GM21619 (cell line): Measurements from ENCODE around the gene NDUFAF4.

Experiments
- ATAC-seq: cut with Tn5 transposase; IDR thresholded peaks from one replicate; pipeline ENCODE4 v1.9.1; 2021; ENCODE audit not compliant: unreplicated experiment

Gene NDUFAF4

DNA sequence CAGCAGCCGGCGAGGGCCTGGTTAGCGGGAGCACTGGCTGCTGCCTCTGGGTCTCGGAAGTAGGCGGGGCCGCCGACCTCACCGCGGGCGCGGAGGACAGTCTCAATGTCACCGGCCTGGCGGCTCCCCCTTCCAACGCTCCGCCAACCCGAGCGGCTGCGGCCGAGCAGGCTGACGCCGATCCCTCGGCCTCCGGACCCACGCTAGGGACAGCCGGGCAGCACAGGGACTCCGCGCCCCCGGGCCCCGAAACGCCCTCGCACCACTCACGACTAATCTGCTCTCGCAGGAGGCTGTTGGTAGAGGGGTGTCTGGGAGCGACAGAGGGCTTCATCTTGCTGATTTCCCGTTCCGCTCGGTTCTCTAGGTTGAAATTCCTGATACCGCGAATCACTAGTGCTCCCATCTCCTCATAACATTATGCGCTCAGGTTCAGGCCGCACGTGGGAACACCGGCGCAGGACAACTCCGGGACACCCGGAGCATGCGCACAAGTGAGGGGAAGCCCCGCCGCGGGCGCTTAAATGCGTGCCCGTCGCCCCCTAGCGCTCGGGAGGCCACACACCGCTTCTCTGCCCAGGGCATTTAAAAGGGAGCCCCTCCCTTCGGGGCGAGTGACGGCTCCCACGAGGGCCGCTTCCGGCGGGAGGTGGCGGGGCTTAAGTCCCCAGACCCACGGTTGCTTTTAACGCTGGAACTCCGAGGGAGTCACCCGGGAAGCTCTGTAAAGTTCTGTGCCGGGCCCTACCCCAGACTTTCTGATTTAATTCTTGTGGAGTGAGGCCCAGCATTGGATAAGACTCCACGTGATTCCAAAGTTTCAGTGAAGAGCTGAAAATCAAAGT, at the start of gene NDUFAF4:
TSS of gene NDUFAF4 (minus strand) at position 496 of the 845 bp plus-strand sequence. CDS start at position 406, 90 bp downstream.
- peak; percentile 90 for ATAC-seq

- ATAC-seq = peak; percentile 96
Measured at GRCh38 chr6:96947055-96947454, 49.4 kb upstream of the NDUFAF4 start.

- no peak for ATAC-seq
Measured at GRCh38 chr6:96943555-96944215, 46.0 kb upstream of the NDUFAF4 start.

DNA sequence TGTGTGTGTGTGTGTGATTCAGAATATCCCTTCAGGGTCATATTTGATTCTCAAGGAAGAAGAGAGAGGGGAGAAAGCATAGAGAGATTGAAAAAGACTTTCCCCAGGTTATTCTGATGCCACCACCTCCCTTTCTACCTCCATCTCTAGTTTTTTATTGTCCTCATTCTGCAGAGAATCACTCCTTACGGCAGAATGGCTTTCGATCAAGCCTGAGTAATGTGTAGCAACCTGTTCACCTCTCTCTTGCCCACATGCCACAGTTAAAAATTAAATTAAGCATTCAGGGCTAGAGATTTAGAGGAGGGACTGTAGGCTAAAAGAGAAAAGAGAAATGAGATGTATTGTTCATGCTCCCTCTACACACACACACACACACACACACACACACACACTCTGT, 45.0 kb upstream of the NDUFAF4 start:
- ATAC-seq = no peak

- ATAC-seq = no peak
Measured at GRCh38 chr6:96940322-96940721, 42.6 kb upstream of the NDUFAF4 start.

DNA sequence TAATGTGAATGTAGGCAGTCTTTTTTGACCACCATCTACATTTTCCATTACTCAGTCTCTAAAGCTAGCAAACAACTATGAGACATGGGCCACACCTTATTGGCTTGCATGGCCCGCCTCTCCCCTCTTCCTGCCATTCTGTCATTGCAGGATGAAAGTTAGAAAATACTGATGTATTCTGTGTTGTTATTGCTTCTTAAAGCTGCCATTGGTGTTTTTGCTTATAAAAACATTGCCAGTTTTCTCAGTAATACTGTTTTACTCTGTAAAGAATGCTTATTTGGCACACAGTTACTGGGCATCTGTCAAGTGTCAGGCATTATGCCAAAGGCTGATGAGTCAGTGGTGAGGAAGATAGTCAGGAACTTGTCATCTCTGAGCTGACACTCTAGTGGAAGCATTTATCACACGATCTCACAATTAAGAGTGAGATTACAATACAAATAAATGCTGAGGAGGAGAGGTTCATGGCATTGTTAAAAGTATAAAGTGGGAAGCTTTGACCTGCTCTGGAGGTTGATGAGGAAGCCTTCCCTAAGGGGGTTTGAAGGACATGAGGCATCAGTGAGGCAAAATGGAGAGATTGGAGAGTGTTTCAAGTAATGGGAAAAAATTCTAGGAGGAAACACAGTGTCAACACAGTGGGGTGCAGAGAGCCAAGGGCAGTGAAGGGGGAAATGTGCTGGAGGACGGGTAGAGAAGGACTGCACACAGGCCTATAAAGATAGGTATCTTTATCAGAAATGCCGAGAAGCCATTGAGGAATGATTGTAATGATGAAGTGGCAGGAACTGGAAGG, 41.5 kb upstream of the NDUFAF4 start:
- no peak for ATAC-seq

GRCh38 chr6:96934087-96934486, 36.4 kb upstream of the NDUFAF4 start:
- ATAC-seq = no peak

DNA sequence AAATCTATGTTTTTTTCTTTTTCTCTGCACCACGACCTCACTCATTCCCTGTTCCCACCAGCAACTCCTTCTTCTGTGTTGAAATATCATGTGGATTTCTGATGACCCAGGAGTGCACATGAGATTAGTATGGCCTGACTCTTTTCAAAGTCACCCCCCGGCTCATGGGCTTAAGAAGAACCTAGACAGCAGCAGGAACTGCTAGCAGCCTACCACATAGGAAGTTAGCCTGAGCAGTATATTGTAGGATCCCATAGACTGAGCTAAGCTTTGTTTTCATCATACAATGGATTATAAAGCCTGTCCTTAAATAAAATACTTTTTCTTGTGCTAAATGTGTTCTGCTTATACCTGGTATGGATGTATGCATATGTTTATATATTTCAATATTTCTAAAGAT, 33.5 kb upstream of the NDUFAF4 start:
- ATAC-seq = no peak

- no peak for ATAC-seq
Measured at GRCh38 chr6:96929741-96930140, 32.0 kb upstream of the NDUFAF4 start.

GRCh38 chr6:96927660-96928059, 30.0 kb upstream of the NDUFAF4 start:
- no peak for ATAC-seq

GRCh38 chr6:96926425-96926824, 28.7 kb upstream of the NDUFAF4 start:
- ATAC-seq = no peak

GRCh38 chr6:96925290-96925687, 27.6 kb upstream of the NDUFAF4 start:
- no peak for ATAC-seq

- peak; percentile 83 for ATAC-seq
Measured at GRCh38 chr6:96923871-96924493, 26.3 kb upstream of the NDUFAF4 start.

DNA sequence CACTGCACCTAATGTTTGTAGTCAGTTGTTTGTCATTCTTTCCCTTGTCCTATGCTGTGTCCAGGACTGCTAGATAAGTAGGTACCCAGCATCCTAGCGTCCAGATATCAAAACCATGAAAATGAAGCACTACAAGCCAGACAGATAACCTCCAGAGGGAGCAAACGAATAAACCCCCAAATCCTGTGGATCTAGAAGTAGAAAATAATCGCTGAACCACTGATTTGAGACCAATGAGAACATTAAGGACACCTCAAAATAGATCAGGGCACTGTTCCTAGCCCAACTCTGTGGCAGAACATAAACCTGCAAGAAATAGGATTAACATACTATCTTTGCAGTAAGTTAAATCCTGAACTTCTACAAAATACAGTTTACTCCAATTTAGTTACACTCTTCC, 25.7 kb upstream of the NDUFAF4 start:
- no peak for ATAC-seq

- no peak for ATAC-seq
Measured at GRCh38 chr6:96917098-96917497, 19.4 kb upstream of the NDUFAF4 start.

GRCh38 chr6:96913621-96914020, 15.9 kb upstream of the NDUFAF4 start:
- ATAC-seq = no peak

GRCh38 chr6:96911751-96912150, 14.1 kb upstream of the NDUFAF4 start:
- ATAC-seq = no peak

- no peak for ATAC-seq
Measured at GRCh38 chr6:96911171-96911570, 13.5 kb upstream of the NDUFAF4 start.

GRCh38 chr6:96909811-96910210, 12.1 kb upstream of the NDUFAF4 start:
- ATAC-seq = no peak

- peak; percentile 93 for ATAC-seq
Measured at GRCh38 chr6:96907498-96907897, 9.8 kb upstream of the NDUFAF4 start.

- no peak for ATAC-seq
Measured at GRCh38 chr6:96900873-96901272, 3.2 kb upstream of the NDUFAF4 start.
